RPMI8226 (cell line): ENCODE data around the gene FAM151B.

Experiments
- DNase-seq: peaks from one replicate; pipeline ENCODE4 v3.0.0-alpha.2; 2015

Gene FAM151B

GRCh38 chr5:80591352-80591751, 103.5 kb downstream of the FAM151B start:
- DNase-seq = no peak

- no peak for DNase-seq
Measured at GRCh38 chr5:80592105-80592504, 104.2 kb downstream of the FAM151B start.
